CD4-positive, alpha-beta memory T cell (primary cell): ENCODE measurements around the gene PTCHD1. TPM values are rescaled to one million over a fixed set of nuclear protein-coding genes. Genes with fewer than 3 reads are reported as not detected.

Source experiments
- CTCF ChIA-PET: fragments of 350-600 bp; sonication (Branson Sonifier 250); formaldehyde crosslinking; loops from one replicate; lab custom pipeline; 2021; ENCODE audit warnings: inconsistent platforms; ENCODE audit not compliant: partially characterized antibody; lab: Charles Lee
- POLR2A ChIA-PET: fragments of 350-600 bp; sonication (Branson Sonifier 250); formaldehyde crosslinking; loops from one replicate; lab custom pipeline; 2021; ENCODE audit not compliant: partially characterized antibody; lab: Charles Lee
- DNase-seq, 5 donors: peaks; one replicate each; pipeline versions ENCODE4 v3.0.0 to v3.0.0-alpha.2; 2020 to 2022; ENCODE audit warnings: mixed read lengths in 1 of 5
- H3K27ac ChIP-seq: one replicate; pipeline ENCODE4 v1.7.0; 2013; ENCODE audit warnings: low read depth, low read length
- H3K27me3 ChIP-seq: 2 replicates; pipeline ENCODE4 v1.7.0; 2013; ENCODE audit warnings: mild to moderate bottlenecking, low read length, moderate library complexity; ENCODE audit not compliant: insufficient read depth
- H3K36me3 ChIP-seq: 2 replicates; pipeline ENCODE4 v1.7.0; 2013; ENCODE audit warnings: mild to moderate bottlenecking, low read length, moderate library complexity; ENCODE audit not compliant: insufficient read depth
- H3K4me1 ChIP-seq: 2 replicates; pipeline ENCODE4 v1.7.0; 2013; ENCODE audit warnings: mild to moderate bottlenecking, low read length, moderate library complexity; ENCODE audit not compliant: insufficient read depth
- H3K4me3 ChIP-seq, 2 donors: one replicate each; pipeline ENCODE4 v1.7.0; 2013; ENCODE audit warnings: low read length in 2 of 2, mild to moderate bottlenecking in 1 of 2
- H3K9me3 ChIP-seq, 2 donors: one replicate each; pipeline ENCODE4 v1.7.0; 2013; ENCODE audit warnings: low read length in 2 of 2, control low read depth in 1 of 2; ENCODE audit not compliant: control insufficient read depth in 1 of 2
- H3K27ac Mint-ChIP-seq, 7 donors: one replicate each; pipeline ENCODE4 v1.8.0; 2020 to 2021; ENCODE audit warnings: mixed read lengths in 7 of 7, mild to moderate bottlenecking in 6 of 7, inconsistent platforms in 3 of 7, moderate library complexity in 3 of 7
- H3K27me3 Mint-ChIP-seq, 2 donors: one replicate each; pipeline ENCODE4 v1.8.0; 2020 to 2021; ENCODE audit warnings: mixed read lengths in 2 of 2
- H3K36me3 Mint-ChIP-seq, 2 donors: one replicate each; pipeline ENCODE4 v1.8.0; 2020 to 2021; ENCODE audit warnings: mixed read lengths in 2 of 2, inconsistent platforms in 1 of 2, mild to moderate bottlenecking in 1 of 2
- H3K4me1 Mint-ChIP-seq, 4 donors: one replicate each; pipeline ENCODE4 v1.8.0; 2020 to 2021; ENCODE audit warnings: mixed read lengths in 4 of 4, mild to moderate bottlenecking in 1 of 4
- H3K4me3 Mint-ChIP-seq, 8 donors: one replicate each; pipeline ENCODE4 v1.8.0; 2020 to 2021; ENCODE audit warnings: mixed read lengths in 8 of 8, mild to moderate bottlenecking in 7 of 8, moderate library complexity in 6 of 8, inconsistent platforms in 3 of 8
- H3K9me3 Mint-ChIP-seq, 8 donors: one replicate each; pipeline ENCODE4 v1.8.0; 2020 to 2021; ENCODE audit warnings: mixed read lengths in 8 of 8, mild to moderate bottlenecking in 5 of 8, inconsistent platforms in 3 of 8, moderate library complexity in 1 of 8
- intact Hi-C: fragments of 100-400 bp; cut with micrococcal nuclease; formaldehyde crosslinking; loops from one replicate; pipeline ENCODE4 v1.15.1; 2023
- polyA plus RNA-seq, 2 donors: library from polyadenylated mRNA; unstranded; fragments of 300-500 nt; fragmentation: Illumina TruSeq; gene quantifications; one replicate each; pipeline ENCODE4 v1.2.3, GENCODE V29; 2021
- total RNA-seq, 2 experiments: library from RNA; stranded (reverse); gene quantifications; one replicate each; pipeline ENCODE4 v1.2.3, GENCODE V29; 2021

The PTCHD1 gene
- total and polyA plus RNA-seq, 4 experiments from 2014 or later: not detected

DNA sequence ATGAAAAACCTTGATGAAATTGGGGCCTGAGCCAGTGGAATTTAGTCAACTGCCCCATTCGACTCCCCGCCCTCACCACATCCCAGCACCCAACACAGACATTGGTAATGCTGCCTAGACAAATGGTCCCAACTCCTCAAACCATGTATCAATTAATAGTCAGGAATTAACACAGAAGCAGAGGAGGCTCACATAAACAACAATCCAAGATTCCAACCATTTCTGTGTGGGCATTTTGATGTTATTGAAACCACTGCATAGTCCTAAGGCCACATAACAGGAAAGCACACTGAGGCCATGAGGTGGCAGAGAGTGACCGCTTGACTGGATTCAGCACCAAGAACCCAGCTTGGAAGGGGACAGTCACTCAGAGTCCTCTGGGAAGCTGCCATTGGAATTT, 22.5 kb upstream of the PTCHD1 start:
- intact Hi-C loops: no loop called here
- no peaks in the 10 kb centered on the region for H3K36me3 Mint-ChIP-seq
- H3K27ac Mint-ChIP-seq: no peak overlapping the region
- Histone ChIP-seq H3K27me3 (no peaks in the 10 kb centered on the region), H3K4me3 (no peak overlapping the region), H3K9me3 (no peaks in the 10 kb centered on the region), H3K27ac (no peak overlapping the region), H3K4me1 (no peaks in the 10 kb centered on the region), H3K36me3 (no peaks in the 10 kb centered on the region)
- peaks cover 0 to 1% of the 10 kb centered on the region in 2 donors for H3K27me3 Mint-ChIP-seq
- H3K9me3 Mint-ChIP-seq: no peaks in the 10 kb centered on the region
- POLR2A ChIA-PET: no interaction called here
- CTCF ChIA-PET: interaction anchor here (0.7 kb wide), 1 partner anchor 16 kb away, joined by 3 read pairs; no protein-coding TSS in a partner anchor
- DNase-seq: no peak
- no peak overlapping the region for H3K4me3 Mint-ChIP-seq
- no peaks in the 10 kb centered on the region for H3K4me1 Mint-ChIP-seq

DNA sequence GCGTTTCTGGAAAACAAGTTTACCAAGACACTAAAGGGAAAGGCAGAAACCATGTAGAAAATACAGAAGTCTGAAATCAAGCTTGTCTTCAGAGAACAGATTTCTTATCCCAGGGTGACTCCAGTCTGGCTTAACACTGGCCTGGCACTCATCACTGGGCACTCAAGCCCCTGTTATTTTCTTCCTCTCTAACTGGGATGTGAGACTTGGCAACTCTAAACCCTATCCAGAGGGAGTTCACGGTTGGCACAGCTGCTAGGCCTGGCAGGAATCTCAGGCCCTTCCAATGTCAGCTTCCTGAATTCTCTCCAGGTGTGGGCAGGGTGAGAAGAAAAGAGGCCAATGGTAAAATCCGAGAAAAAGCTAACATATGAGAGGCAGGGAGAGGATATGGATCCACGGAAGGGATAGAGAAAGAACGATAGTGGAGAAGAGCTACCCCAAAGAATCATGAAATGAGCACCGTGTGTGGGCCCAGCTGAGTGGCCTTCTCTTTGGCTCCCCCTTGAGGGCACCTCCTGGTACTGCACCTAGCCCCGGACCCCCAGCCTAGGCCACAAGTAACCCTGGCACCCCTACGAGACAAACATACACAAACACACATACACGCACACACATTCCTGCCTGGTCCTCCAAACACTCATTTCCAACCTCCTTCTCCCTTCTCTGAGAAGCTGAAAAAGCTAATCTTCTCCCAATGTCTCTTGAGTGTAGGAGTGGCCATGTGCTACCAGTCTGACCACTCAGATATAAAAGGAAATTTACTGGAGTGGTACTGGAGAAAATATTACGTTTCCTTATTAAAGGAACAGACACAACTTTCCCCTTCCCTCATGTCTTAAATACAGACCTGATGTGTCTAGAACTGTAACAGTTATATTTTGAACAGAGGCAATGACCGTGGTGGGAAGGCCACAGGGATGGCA, 16.6 kb upstream of the PTCHD1 start:
- Histone ChIP-seq H3K36me3 (no peaks in the 10 kb centered on the region), H3K27me3 (no peaks in the 10 kb centered on the region), H3K4me3 (no peak overlapping the region), H3K9me3 (no peaks in the 10 kb centered on the region), H3K27ac (no peak overlapping the region), H3K4me1 (no peaks in the 10 kb centered on the region)
- Mint-ChIP-seq H3K4me3 (no peak overlapping the region), H3K36me3 (no peaks in the 10 kb centered on the region), H3K27ac (no peak overlapping the region), H3K4me1 (no peaks in the 10 kb centered on the region), H3K9me3 (no peaks in the 10 kb centered on the region), H3K27me3 (peaks cover 0 to 2% of the 10 kb centered on the region in 2 donors)
- DNase-seq: peak in 4 of 5 donors; percentile 10 to 12 (median 10)
- intact Hi-C loops: no loop called here
- ChIA-PET POLR2A (no interaction called here), CTCF (no interaction called here)

DNA sequence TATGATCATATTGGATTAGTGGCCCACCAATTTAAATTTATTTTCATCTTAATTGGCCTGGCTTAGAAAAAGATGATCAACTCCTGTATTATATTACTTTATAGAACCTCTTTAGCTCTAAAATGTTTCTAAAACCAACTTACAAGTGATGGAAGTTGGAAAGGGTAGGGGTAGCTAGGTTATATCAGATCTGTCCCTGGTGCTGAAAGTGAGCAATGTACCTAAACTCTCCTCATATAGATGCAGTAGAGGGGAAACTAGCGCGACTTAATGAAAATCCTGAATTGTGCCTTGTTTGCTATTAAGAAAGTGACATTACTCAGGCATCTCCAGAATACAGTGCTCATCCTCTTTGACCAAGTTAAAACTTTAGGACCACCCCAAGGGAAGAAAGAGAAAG, 7.5 kb upstream of the PTCHD1 start:
- Mint-ChIP-seq H3K27ac (no peak overlapping the region), H3K27me3 (peaks cover 6 to 9% of the 10 kb centered on the region in 2 donors), H3K4me1 (no peaks in the 10 kb centered on the region), H3K36me3 (no peaks in the 10 kb centered on the region), H3K9me3 (peaks cover 0 to 3% (median 0%) of the 10 kb centered on the region in 8 donors), H3K4me3 (no peak overlapping the region)
- Histone ChIP-seq H3K27ac (no peak overlapping the region), H3K4me3 (no peak overlapping the region), H3K36me3 (no peaks in the 10 kb centered on the region), H3K9me3 (no peaks in the 10 kb centered on the region), H3K27me3 (no peaks in the 10 kb centered on the region), H3K4me1 (no peaks in the 10 kb centered on the region)
- CTCF ChIA-PET: no interaction called here
- POLR2A ChIA-PET: no interaction called here
- intact Hi-C loops: no loop called here
- DNase-seq: no peak

DNA sequence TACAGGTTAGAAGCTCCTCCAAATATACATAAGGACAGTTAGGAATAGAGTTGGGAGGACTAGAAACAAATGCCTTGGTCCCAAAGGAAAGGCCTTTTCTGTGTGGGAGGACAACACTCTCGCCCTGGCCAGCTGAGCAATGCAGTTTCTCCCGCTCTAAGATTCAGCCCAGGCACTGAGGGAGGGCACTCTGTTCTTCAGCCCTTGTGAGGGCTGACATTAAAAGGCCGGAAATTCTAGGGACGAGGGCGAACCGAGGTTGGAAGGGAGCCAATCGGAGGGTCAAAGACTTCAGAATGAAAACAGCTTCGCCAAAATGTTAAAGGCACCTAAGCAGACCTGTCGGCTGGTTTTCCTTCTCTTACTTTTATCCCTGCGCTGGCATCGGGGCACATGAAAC, 2.9 kb upstream of the PTCHD1 start:
- peak overlapping the region in 1 of 7 donors; percentile 45 for H3K27ac Mint-ChIP-seq
- no peak overlapping the region for H3K4me3 Mint-ChIP-seq
- peaks cover 0 to 12% (median 0%) of the 10 kb centered on the region in 8 donors for H3K9me3 Mint-ChIP-seq
- intact Hi-C loops: no loop called here
- H3K36me3 Mint-ChIP-seq: no peaks in the 10 kb centered on the region
- Histone ChIP-seq H3K27ac (no peak overlapping the region), H3K9me3 (no peaks in the 10 kb centered on the region), H3K4me1 (no peaks in the 10 kb centered on the region), H3K4me3 (no peak overlapping the region), H3K36me3 (no peaks in the 10 kb centered on the region), H3K27me3 (no peaks in the 10 kb centered on the region)
- ChIA-PET CTCF (no interaction called here), POLR2A (no interaction called here)
- H3K4me1 Mint-ChIP-seq: peaks cover 0 to 9% (median 2%) of the 10 kb centered on the region in 4 donors
- DNase-seq: no peak
- peaks cover 16 to 22% of the 10 kb centered on the region in 2 donors for H3K27me3 Mint-ChIP-seq

DNA sequence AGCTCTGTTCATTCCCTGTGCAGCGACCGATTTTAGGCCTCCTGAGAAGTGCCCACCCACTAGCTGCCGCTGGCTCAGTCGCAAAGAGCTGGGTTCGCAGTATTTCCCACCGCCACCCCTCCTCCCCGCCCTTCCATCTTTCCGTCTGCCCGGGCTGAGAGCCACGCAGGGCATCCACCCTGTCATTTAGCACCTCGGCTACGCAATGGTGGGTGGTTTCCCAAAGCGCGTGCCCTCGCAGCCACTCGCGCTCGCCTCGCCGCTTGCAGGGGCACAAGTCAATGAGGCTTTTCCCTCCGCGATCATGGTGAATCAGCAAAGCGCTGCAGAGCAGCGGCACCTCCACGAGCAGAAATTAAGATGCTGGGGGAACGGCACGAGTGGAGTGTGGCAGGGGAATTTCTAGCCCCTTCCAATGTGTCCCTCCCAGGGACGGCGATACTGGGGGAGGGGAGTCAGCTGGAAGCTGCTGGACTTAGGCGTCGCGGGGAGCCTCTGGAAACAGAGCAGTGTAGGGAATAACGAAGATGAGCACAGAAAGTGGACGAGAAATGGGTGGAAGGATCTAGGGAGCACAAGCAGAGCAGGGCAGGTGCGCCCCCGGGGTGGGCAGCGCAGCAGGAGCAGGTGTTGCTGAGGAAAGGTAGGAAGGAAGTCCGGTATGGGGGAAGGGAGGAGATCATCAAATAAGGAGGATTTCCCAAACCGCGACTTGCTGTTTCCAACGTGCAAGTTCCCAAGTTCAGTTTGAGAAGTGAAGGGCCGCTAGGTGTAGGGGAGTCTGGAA, 2.4 kb upstream of the PTCHD1 start:
- Histone ChIP-seq H3K9me3 (no peaks in the 10 kb centered on the region), H3K36me3 (no peaks in the 10 kb centered on the region), H3K4me1 (no peaks in the 10 kb centered on the region), H3K27me3 (no peaks in the 10 kb centered on the region), H3K4me3 (no peak overlapping the region), H3K27ac (no peak overlapping the region)
- Mint-ChIP-seq H3K27ac (no peak overlapping the region), H3K36me3 (no peaks in the 10 kb centered on the region), H3K9me3 (peaks cover 0 to 12% (median 0%) of the 10 kb centered on the region in 8 donors), H3K27me3 (peaks cover 18 to 22% of the 10 kb centered on the region in 2 donors), H3K4me1 (peaks cover 0 to 9% (median 2%) of the 10 kb centered on the region in 4 donors), H3K4me3 (peak overlapping the region in 4 of 8 donors; percentile 22 to 65 (median 58))
- no peak for DNase-seq
- intact Hi-C loops: no loop called here
- POLR2A ChIA-PET: no interaction called here
- CTCF ChIA-PET: no interaction called here

DNA sequence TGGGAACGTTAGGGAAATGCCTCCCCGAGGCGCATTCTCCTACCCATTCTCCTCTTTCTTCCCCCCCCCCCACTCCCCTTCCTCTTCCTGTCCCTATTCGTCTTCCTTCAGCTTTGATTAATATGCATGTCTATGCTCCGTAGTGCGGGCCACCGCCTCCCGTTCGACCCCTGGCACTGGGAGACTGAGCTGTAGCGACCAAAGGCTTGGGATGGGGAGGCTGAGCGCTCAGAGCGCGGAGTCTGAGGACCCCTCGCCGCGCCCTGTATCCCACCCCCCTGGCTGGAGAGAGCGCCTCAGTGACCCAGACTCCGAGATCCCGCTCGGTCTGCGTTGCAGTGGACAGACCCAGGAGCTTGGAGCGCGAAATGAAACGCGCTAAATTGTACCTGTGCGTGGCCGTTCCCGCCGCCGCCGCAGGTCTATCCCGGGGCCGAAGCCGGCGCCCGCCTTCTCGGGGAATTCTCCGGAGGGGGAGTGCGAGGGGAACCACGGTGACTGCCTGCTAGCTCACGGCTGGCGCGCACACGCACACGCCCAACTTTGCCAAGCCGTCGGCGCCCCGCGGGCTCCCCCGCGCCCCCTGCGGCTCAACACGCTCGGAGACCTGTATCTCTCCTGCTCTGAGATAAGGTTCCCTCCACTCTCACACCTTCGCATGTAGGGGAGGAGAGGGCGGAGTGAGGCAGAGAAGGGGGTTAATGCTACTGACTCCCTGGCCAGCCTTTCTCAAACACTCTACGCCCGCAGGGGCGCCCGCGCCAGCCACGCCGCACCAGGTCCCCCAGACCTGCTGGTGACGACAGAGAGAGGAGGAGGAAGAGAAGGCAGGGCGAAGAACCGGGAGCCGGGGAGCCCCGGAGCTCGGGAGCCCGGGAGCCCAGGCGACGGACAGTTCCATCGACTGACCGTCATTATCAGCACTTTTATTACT, 1.5 kb upstream of the PTCHD1 start:
- Mint-ChIP-seq H3K27ac (no peak overlapping the region), H3K36me3 (no peaks in the 10 kb centered on the region), H3K27me3 (peaks cover 18 to 24% of the 10 kb centered on the region in 2 donors), H3K4me1 (peaks cover 0 to 9% (median 2%) of the 10 kb centered on the region in 4 donors), H3K9me3 (peaks cover 0 to 12% (median 0%) of the 10 kb centered on the region in 8 donors), H3K4me3 (peak overlapping the region in 1 of 8 donors; percentile 30)
- intact Hi-C loops: no loop called here
- Histone ChIP-seq H3K4me3 (no peak overlapping the region), H3K36me3 (no peaks in the 10 kb centered on the region), H3K27ac (no peak overlapping the region), H3K4me1 (no peaks in the 10 kb centered on the region), H3K27me3 (no peaks in the 10 kb centered on the region), H3K9me3 (no peaks in the 10 kb centered on the region)
- ChIA-PET CTCF (no interaction called here), POLR2A (no interaction called here)
- DNase-seq: no peak
